ENCODE results near the gene BLOC1S5. TPM values are rescaled to one million over a fixed set of nuclear protein-coding genes. Genes with fewer than 3 reads are reported as not detected.

Gene BLOC1S5
- polyA plus RNA-seq, 1 of the 3 experiments (the other 2 are of a cell fraction), result 4.4 TPM

DNA sequence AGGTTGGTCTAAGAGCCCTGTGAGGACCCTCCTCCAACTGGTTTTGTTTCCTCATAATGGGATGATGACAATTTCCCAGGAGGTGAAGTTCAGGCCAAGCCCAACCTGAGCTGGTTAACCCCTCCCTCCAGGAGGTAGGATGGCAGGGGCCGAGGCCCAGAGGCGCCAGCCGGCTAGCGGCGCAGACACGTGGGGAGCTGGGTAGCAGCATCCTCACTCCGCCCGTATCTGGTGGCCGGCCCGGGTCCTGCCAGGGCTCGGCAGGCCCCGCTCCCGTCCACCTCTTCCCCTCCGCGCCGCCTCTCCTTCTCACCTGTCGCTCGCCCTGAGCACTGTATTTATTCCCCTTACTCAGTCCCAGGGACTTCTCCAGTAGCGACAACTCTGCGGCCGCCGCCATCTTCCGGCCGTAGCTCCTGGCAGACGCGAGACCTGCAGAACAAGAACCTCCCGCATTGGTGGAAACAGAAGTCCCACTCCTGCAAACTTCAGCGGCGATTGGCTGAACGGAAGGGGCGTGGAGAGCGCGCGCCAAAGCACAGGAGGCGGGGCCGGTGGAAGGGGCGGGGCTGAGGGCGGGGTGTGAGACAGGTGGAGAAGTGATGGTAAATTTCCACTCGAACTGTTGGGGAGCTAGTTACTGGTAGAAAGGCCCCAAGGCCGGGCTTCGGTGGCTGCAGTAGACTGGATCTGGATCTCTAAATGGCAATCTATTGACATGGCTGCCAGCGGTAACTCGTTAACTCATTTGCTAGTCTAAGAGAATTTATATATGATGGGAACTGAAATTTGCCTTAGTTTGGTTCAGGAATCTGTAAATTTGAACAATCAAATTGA, 38.2 kb upstream of the BLOC1S5 start, which contains the start of gene EEF1E1 (continued):
- TF ChIP-seq FOXJ3 (CRISPR knock-in tag; IDR thresholded peaks at IDR 0.05) (no peak), CTCF (IDR thresholded peaks at IDR 0.05) (no peak; the same call in 1 of the 2 replicates), GATA2 (CRISPR knock-in tag; IDR thresholded peaks at IDR 0.05) (no peak), MXI1 (IDR thresholded peaks at IDR 0.05; ENCODE audit: low read depth, low read length) (peak; percentile 98), USF2 (IDR thresholded peaks at IDR 0.05; ENCODE audit: borderline replicate concordance, low read depth, low read length) (no peak), TAF1 (IDR thresholded peaks at IDR 0.05; ENCODE audit: borderline replicate concordance, low read depth, low read length) (peak; percentile 78)
- TF ChIP-seq, protein P1, sequence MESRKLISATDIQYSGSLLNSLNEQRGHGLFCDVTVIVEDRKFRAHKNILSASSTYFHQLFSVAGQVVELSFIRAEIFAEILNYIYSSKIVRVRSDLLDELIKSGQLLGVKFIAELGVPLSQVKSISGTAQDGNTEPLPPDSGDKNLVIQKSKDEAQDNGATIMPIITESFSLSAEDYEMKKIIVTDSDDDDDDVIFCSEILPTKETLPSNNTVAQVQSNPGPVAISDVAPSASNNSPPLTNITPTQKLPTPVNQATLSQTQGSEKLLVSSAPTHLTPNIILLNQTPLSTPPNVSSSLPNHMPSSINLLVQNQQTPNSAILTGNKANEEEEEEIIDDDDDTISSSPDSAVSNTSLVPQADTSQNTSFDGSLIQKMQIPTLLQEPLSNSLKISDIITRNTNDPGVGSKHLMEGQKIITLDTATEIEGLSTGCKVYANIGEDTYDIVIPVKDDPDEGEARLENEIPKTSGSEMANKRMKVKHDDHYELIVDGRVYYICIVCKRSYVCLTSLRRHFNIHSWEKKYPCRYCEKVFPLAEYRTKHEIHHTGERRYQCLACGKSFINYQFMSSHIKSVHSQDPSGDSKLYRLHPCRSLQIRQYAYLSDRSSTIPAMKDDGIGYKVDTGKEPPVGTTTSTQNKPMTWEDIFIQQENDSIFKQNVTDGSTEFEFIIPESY (IDR thresholded peaks at IDR 0.05; ENCODE audit: borderline replicate concordance, low read depth), result peak; percentile 91
- TF ChIP-seq, protein P2, sequence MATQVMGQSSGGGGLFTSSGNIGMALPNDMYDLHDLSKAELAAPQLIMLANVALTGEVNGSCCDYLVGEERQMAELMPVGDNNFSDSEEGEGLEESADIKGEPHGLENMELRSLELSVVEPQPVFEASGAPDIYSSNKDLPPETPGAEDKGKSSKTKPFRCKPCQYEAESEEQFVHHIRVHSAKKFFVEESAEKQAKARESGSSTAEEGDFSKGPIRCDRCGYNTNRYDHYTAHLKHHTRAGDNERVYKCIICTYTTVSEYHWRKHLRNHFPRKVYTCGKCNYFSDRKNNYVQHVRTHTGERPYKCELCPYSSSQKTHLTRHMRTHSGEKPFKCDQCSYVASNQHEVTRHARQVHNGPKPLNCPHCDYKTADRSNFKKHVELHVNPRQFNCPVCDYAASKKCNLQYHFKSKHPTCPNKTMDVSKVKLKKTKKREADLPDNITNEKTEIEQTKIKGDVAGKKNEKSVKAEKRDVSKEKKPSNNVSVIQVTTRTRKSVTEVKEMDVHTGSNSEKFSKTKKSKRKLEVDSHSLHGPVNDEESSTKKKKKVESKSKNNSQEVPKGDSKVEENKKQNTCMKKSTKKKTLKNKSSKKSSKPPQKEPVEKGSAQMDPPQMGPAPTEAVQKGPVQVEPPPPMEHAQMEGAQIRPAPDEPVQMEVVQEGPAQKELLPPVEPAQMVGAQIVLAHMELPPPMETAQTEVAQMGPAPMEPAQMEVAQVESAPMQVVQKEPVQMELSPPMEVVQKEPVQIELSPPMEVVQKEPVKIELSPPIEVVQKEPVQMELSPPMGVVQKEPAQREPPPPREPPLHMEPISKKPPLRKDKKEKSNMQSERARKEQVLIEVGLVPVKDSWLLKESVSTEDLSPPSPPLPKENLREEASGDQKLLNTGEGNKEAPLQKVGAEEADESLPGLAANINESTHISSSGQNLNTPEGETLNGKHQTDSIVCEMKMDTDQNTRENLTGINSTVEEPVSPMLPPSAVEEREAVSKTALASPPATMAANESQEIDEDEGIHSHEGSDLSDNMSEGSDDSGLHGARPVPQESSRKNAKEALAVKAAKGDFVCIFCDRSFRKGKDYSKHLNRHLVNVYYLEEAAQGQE (IDR thresholded peaks at IDR 0.05; ENCODE audit: low read depth, low read length), result no peak

All from SK-N-SH (cell line).